WI38 (cell line): Measurements from ENCODE around the gene RNF144B.
A peak's percentile ranks its signal among the peaks of the same experiment; 100 is the strongest.
"Not testable (repeated sequence)": the region's sequence is repeated elsewhere in the genome, so short reads cannot be mapped to it uniquely, and the experiment has no call there.

Experiments
- H3K4me3 ChIP-seq: 2 replicates; pipeline ENCODE4 v1.5.1; 2011; ENCODE audit warnings: low read depth, mild to moderate bottlenecking, control low read depth, low read length
- TF ChIP-seq, protein P1 (sequence below): IDR thresholded peaks from 2 replicates; pipeline ENCODE4 v1.5.1; 2012; ENCODE audit warnings: low read depth, mild to moderate bottlenecking, control low read depth, low read length

RNF144B gene

DNA sequence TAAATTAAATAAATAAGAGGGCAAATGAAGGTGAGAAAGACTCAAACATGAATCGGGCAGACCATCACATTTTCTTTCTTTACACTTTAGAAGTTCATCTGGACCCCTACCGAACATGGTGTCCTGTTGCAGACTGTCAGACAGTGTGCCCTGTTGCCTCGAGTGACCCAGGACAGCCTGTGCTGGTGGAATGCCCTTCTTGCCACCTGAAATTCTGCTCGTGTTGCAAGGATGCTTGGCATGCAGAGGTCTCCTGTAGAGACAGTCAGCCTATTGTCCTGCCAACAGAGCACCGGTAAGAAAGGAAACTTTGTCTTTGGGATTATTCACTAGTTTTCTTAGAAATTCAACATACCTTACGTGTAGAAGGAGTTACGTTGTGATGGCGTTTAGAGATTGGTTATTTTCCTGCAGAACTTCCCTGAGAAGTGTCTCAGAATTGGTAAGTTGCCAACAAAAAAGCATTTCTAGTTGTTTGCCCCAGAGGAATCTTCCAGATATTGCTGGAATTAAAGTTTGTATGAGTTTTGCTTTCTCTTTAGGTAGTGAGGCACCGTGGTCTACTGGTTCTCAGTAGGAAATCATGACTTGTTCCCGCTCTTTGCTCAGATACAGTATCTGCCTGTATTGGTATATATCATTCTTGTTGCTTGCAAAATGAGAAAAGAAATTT, 70.1 kb downstream of the RNF144B start:
- TF ChIP-seq, protein P1, sequence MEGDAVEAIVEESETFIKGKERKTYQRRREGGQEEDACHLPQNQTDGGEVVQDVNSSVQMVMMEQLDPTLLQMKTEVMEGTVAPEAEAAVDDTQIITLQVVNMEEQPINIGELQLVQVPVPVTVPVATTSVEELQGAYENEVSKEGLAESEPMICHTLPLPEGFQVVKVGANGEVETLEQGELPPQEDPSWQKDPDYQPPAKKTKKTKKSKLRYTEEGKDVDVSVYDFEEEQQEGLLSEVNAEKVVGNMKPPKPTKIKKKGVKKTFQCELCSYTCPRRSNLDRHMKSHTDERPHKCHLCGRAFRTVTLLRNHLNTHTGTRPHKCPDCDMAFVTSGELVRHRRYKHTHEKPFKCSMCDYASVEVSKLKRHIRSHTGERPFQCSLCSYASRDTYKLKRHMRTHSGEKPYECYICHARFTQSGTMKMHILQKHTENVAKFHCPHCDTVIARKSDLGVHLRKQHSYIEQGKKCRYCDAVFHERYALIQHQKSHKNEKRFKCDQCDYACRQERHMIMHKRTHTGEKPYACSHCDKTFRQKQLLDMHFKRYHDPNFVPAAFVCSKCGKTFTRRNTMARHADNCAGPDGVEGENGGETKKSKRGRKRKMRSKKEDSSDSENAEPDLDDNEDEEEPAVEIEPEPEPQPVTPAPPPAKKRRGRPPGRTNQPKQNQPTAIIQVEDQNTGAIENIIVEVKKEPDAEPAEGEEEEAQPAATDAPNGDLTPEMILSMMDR = no peak
- H3K4me3 ChIP-seq = peak overlapping the region; percentile 6; the same call in 1 of the 2 replicates

DNA sequence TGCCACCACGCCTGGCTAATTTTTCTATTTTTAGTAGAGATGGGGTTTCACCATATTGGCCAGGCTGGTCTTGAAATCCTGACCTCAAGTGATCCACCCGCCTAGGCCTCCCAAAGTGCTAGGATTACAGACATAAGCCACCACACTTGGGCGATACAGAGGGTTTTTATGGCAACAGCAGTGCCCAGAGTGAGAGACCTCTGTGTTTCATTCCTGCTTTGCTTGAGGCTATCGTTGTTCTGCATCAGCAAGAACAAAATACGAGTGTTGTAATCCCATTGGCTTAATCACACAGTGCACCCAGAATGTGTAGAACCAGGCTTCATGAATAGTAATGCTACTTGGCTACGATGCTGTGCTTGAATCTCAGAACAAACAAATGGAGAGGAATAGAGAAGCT, 70.9 kb downstream of the RNF144B start:
- not testable (repeated sequence) for H3K4me3 ChIP-seq

DNA sequence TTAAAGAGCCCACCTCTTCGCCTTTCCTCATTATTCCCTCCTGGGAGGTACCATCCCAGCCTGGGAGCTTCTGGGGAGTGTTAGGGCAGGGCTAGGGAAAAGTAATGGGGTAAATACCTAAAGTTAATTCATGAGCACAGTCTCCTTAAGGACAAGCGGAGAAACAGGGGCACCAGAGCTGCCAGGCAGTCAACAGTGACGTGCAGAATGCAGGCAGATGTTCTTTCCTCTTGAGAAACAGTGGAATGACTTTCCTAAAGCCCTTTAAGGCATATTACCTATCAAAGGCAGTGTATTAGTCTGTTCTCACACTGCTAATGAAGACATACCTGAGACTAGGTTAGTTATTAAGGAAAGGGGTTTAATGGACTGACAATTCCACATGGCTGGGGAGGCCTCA, 76.3 kb downstream of the RNF144B start:
- TF ChIP-seq, protein P1 = no peak
- H3K4me3 ChIP-seq = no peak overlapping the region

DNA sequence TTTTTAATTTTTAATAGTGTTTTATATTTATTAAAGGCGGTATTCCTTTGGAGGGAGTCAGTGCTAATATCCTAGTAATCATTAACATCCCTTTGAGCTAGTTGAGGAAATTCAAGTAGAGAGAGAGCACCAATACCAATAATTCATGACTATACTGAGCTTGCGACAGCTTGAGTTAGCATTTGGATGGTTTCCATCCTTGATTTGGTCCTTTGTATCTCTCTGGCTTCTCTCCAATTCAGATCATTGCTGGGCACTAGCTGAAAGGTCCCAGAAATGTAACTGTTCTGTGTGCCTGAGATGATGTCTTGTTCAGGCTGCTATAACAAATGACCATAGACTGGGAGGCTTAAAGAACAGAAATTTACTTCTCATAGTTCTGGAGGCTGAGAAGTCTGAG, 77.0 kb downstream of the RNF144B start:
- TF ChIP-seq, protein P1 = no peak
- H3K4me3 ChIP-seq = no peak overlapping the region

DNA sequence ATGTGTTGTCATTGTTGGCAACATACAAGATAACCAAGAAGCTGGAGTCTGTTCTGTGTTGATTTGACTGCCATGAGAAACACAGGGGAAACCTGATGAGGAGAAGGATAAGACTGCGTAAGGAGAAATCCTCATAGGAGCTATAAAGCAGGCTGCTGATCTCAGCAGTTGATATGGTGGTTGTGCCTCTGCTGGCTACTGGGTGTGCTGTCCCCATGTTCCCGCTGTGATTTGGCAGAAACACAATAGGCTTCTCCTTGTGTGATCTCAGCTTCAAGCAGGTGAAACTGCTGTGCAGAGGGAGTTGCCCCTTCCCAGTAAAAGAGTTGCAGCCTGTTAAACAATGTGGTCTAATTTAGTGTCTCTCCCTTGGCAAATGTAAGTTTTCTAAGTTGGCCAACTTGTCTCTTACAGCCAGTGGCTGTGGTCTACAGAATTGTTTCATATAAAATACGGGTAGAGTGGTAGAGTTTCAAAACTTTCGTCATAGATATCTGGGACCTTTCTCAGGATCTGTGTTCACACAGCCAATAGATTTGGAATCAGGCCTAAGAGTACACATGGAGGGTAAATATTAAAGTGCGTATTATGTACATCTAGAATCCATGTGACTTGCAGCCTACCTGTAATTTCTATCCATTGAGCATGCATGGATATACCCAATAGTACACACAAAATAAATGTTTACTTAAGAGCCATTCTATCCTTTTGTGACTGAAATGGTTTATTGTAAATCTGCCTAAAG, 78.4 kb downstream of the RNF144B start:
- TF ChIP-seq, protein P1 = no peak
- no peak overlapping the region for H3K4me3 ChIP-seq

DNA sequence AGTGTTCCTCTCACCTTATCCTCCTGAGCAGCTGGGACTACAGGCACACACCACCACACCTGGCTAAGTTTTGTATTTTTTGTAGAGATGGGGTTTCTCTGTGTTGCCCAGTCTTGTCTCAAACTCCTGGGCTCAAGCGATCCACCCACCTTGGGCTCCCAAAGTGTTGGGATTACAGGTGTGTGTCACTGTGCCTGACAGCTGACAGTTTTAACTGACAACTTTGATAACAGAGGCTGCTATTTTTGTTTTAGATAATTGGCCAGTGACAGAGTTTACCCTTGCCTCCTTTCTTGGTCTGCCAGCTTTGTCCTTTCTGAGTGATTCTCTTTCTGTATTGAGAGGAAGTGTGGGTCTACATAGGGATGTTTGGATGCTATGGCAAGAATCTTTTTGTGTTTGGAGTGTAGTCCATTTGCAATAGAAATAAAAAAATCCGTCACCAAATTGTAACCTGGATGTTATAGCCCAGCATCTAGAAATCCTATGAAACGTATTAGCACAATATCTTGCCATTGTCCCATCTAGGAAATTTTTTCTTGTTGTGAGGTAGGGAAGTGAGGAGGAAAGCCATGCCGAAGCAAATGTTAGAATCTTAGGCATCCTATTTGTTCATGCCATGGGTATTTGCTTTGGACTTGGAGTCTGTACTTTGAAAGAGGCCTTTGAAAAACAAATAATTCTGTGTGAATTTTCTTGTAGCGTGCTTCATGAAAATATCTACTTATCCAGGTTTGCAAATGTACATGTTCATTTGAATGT, 80.8 kb downstream of the RNF144B start:
- H3K4me3 ChIP-seq = no peak overlapping the region
- TF ChIP-seq, protein P1 = no peak

DNA sequence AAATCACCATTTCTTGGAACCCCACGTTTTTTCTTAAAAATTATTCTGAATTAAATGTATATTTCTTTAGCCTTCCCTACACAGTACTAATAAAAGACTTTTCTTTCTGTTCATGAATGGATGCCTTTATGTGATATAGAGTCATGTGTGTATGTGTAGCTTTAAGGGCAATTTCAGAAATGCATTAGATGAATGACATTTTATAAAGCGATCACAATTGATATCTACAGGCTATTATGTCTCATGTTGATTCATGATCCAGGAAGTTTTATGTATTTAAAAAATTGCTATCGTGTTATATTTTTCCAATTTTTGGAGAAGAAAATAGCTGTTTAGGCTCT, 81.3 kb downstream of the RNF144B start:
- TF ChIP-seq, protein P1 = no peak
- H3K4me3 ChIP-seq = no peak overlapping the region
